ENCODE measurements around the gene ABCC1.

Gene ABCC1

DNA sequence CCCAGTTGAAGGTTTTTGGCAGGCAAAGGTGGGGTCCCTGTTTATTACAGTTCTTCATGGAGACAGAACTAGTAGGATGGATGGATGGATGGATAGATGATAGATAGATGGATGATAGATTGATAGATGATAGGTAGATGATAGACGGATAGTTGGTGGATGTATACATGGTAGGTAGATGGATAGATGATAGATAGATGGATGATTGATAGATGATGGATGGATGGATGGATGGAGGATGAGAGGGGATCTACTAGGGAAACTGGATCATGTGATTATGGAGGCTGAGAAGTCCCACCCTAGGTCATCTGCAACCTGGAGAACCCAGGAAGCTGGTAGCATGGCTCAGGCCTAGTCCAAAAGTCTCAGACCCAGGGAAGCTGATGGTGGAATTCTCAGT, 88.6 kb downstream of the ABCC1 start:
- H3K27me3 ChIP-seq (ENCODE audit: insufficient read depth, low read length, poor library complexity, severe bottlenecking): no peaks in the 10 kb centered on the region

GRCh38 chr16:16038950-16039349, 89.5 kb downstream of the ABCC1 start:
- H3K9ac ChIP-seq (ENCODE audit: low read depth, low read length, poor library complexity, severe bottlenecking): no peak overlapping the region
- H3K9me3 ChIP-seq (ENCODE audit: insufficient read depth, low read depth, low read length): no peaks in the 10 kb centered on the region
- H3K4me1 ChIP-seq (ENCODE audit: insufficient read depth, low read length, poor library complexity, severe bottlenecking): peaks cover 11% of the 10 kb centered on the region
- H3K36me3 ChIP-seq (ENCODE audit: insufficient read depth, low read length): peaks cover 50% of the 10 kb centered on the region; the same call in 1 of the 2 replicates
- H2AFZ ChIP-seq (ENCODE audit: low read length): no peak overlapping the region
- no peaks in the 10 kb centered on the region for H4K20me1 ChIP-seq (ENCODE audit: insufficient read depth, low read length, poor library complexity, severe bottlenecking)
- no peaks in the 10 kb centered on the region for H3K9me2 ChIP-seq (replicated peaks; ENCODE audit: low read depth, low read length)
- no peaks in the 10 kb centered on the region for H3F3A ChIP-seq (ENCODE audit: low read depth)
- TF ChIP-seq CTCF (conservative IDR thresholded peaks at IDR 0.05; ENCODE audit: low read length) (no peak), EZH2phosphoT487 (IDR thresholded peaks at IDR 0.05; ENCODE audit: borderline replicate concordance) (no peak)
- H3K4me3 ChIP-seq (ENCODE audit: low read length, poor library complexity, severe bottlenecking): no peak overlapping the region
- no peaks in the 10 kb centered on the region for H3K27me3 ChIP-seq (ENCODE audit: insufficient read depth, low read length, poor library complexity, severe bottlenecking)
- no peak overlapping the region for H3K4me2 ChIP-seq (ENCODE audit: low read depth, low read length, poor library complexity, severe bottlenecking)
- H3K79me2 ChIP-seq (ENCODE audit: insufficient read depth, low read length): no peaks in the 10 kb centered on the region

More for the DNA sequence above, 88.6 kb downstream of the ABCC1 start:
- peaks cover 49% of the 10 kb centered on the region; the same call in 1 of the 2 replicates for H3K36me3 ChIP-seq (ENCODE audit: insufficient read depth, low read length)
- H3K79me2 ChIP-seq (ENCODE audit: insufficient read depth, low read length): no peaks in the 10 kb centered on the region
- no peak overlapping the region for H3K4me3 ChIP-seq (ENCODE audit: low read length, poor library complexity, severe bottlenecking)
- H3F3A ChIP-seq (ENCODE audit: low read depth): no peaks in the 10 kb centered on the region
- H3K9me2 ChIP-seq (replicated peaks; ENCODE audit: low read depth, low read length): no peaks in the 10 kb centered on the region
- H2AFZ ChIP-seq (ENCODE audit: low read length): no peak overlapping the region
- H4K20me1 ChIP-seq (ENCODE audit: insufficient read depth, low read length, poor library complexity, severe bottlenecking): no peaks in the 10 kb centered on the region
- no peak overlapping the region for H3K4me2 ChIP-seq (ENCODE audit: low read depth, low read length, poor library complexity, severe bottlenecking)
- no peaks in the 10 kb centered on the region for H3K9me3 ChIP-seq (ENCODE audit: insufficient read depth, low read depth, low read length)
- TF ChIP-seq CTCF (conservative IDR thresholded peaks at IDR 0.05; ENCODE audit: low read length) (no peak), EZH2phosphoT487 (IDR thresholded peaks at IDR 0.05; ENCODE audit: borderline replicate concordance) (no peak)
- no peak overlapping the region for H3K9ac ChIP-seq (ENCODE audit: low read depth, low read length, poor library complexity, severe bottlenecking)
- peaks cover 20% of the 10 kb centered on the region for H3K4me1 ChIP-seq (ENCODE audit: insufficient read depth, low read length, poor library complexity, severe bottlenecking)

DNA sequence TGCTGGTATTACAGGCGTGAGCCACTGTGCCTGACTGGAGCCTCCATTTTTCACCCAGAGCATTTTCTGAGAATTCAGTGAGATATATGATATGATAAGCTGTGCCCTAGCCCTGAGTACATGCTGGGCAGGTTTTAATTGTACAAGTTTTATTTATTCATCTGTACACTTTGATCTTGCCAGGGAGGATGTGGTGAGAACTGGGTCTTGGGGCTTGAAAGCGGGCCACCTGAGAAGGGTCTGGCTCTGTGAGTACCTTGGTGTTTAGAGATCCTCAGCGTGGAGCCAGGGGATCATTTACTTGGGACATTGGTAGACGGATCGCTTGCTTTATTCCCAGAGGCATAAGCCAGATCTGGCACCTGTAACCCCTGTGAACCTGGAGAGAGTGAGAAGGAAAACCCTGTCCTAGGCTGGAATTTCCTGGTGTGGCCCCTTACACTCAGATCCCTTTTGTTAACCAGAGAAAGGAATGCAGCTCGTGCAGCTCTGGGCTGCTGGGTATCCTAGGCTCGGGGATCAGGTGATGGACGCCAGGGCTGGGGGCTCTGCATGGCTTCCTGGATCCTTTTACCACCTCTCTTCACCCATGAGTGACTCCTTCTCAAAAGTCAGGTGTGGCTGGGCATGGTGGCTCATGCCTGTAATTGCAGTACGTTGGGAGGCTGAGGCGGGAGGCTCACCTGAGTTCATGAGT, 91.9 kb downstream of the ABCC1 start:
- TF ChIP-seq EZH2phosphoT487 (IDR thresholded peaks at IDR 0.05; ENCODE audit: borderline replicate concordance) (no peak), CTCF (conservative IDR thresholded peaks at IDR 0.05; ENCODE audit: low read length) (no peak)
- no peaks in the 10 kb centered on the region for H3F3A ChIP-seq (ENCODE audit: low read depth)
- no peaks in the 10 kb centered on the region for H3K79me2 ChIP-seq (ENCODE audit: insufficient read depth, low read length)
- peaks cover 9% of the 10 kb centered on the region for H3K4me1 ChIP-seq (ENCODE audit: insufficient read depth, low read length, poor library complexity, severe bottlenecking)
- no peak overlapping the region for H3K9ac ChIP-seq (ENCODE audit: low read depth, low read length, poor library complexity, severe bottlenecking)
- H2AFZ ChIP-seq (ENCODE audit: low read length): no peak overlapping the region
- H3K4me2 ChIP-seq (ENCODE audit: low read depth, low read length, poor library complexity, severe bottlenecking): no peak overlapping the region
- H3K36me3 ChIP-seq (ENCODE audit: insufficient read depth, low read length): peaks cover 62% of the 10 kb centered on the region; the same call in 1 of the 2 replicates
- H3K4me3 ChIP-seq (ENCODE audit: low read length, poor library complexity, severe bottlenecking): no peak overlapping the region
- H3K9me2 ChIP-seq (replicated peaks; ENCODE audit: low read depth, low read length): no peaks in the 10 kb centered on the region
- H3K9me3 ChIP-seq (ENCODE audit: insufficient read depth, low read depth, low read length): no peaks in the 10 kb centered on the region
- no peaks in the 10 kb centered on the region for H3K27me3 ChIP-seq (ENCODE audit: insufficient read depth, low read length, poor library complexity, severe bottlenecking)
- H4K20me1 ChIP-seq (ENCODE audit: insufficient read depth, low read length, poor library complexity, severe bottlenecking): no peaks in the 10 kb centered on the region

Measured in Loucy (cell line).